Progenitor cell of endocrine pancreas (in vitro differentiated cells): ENCODE results near the gene ANKDD1B. TPM values are rescaled to one million over a fixed set of nuclear protein-coding genes. Genes with fewer than 3 reads are reported as not detected.

Source experiments
- DNase-seq: peaks from one replicate; pipeline ENCODE4 v3.0.0; 2021; ENCODE audit warnings: low spot score; ENCODE audit not compliant: unreplicated experiment
- H3K27ac Mint-ChIP-seq: 2 replicates; pipeline ENCODE4 v1.8.0; 2021; ENCODE audit warnings: mild to moderate bottlenecking, moderate library complexity, mixed read lengths
- H3K27me3 Mint-ChIP-seq: 2 replicates; pipeline ENCODE4 v1.8.0; 2021; ENCODE audit warnings: mixed read lengths
- H3K36me3 Mint-ChIP-seq: 2 replicates; pipeline ENCODE4 v1.8.0; 2022; ENCODE audit warnings: mixed read lengths; ENCODE audit not compliant: insufficient read depth
- H3K4me1 Mint-ChIP-seq: 2 replicates; pipeline ENCODE4 v1.8.0; 2021; ENCODE audit warnings: low read depth, mixed read lengths
- H3K4me3 Mint-ChIP-seq: 2 replicates; pipeline ENCODE4 v1.8.0; 2021; ENCODE audit warnings: low read depth, mild to moderate bottlenecking, moderate library complexity, mixed read lengths
- H3K9me3 Mint-ChIP-seq: 2 replicates; pipeline ENCODE4 v1.8.0; 2021; ENCODE audit warnings: low read depth, mixed read lengths
- CTCF ChIP-seq: fragments of 200-600 bp; sonication (generic); IDR thresholded peaks from one replicate; pipeline ENCODE4 v1.5.0; 2021; ENCODE audit warnings: antibody characterized with exemption, mild to moderate bottlenecking; ENCODE audit not compliant: unreplicated experiment
- total RNA-seq: library from RNA; stranded (reverse); gene quantifications from 2 replicates; pipeline ENCODE4 v1.2.1, GENCODE V29; 2021

Gene ANKDD1B
- total RNA-seq, 1 donor from 2014 or later = 2.8 TPM

- no peak for TF ChIP-seq CTCF
- DNase-seq = no peak
- H3K36me3 Mint-ChIP-seq = peaks cover 15% of the 10 kb centered on the region
- H3K9me3 Mint-ChIP-seq = no peaks in the 10 kb centered on the region
- H3K4me3 Mint-ChIP-seq = no peak overlapping the region
- H3K4me1 Mint-ChIP-seq = no peaks in the 10 kb centered on the region
- H3K27me3 Mint-ChIP-seq = no peaks in the 10 kb centered on the region
- no peak overlapping the region for H3K27ac Mint-ChIP-seq
These were observed 95.5 kb downstream of the ANKDD1B start for GRCh38 chr5:75706775-75707174.

GRCh38 chr5:75707911-75708509, 96.8 kb downstream of the ANKDD1B start:
- Mint-ChIP-seq H3K36me3 (peaks cover 6% of the 10 kb centered on the region), H3K27me3 (no peaks in the 10 kb centered on the region), H3K9me3 (no peaks in the 10 kb centered on the region), H3K4me1 (no peaks in the 10 kb centered on the region), H3K27ac (no peak overlapping the region), H3K4me3 (no peak overlapping the region)
- TF ChIP-seq CTCF = no peak
- DNase-seq = no peak

- H3K27me3 Mint-ChIP-seq = no peaks in the 10 kb centered on the region
- no peak for TF ChIP-seq CTCF
These were observed 99.4 kb downstream of the ANKDD1B start for GRCh38 chr5:75710637-75711036.

GRCh38 chr5:75711151-75711550, 99.9 kb downstream of the ANKDD1B start:
- H3K36me3 Mint-ChIP-seq = peaks cover 1% of the 10 kb centered on the region
- H3K4me1 Mint-ChIP-seq = peaks cover 5% of the 10 kb centered on the region
- no peaks in the 10 kb centered on the region for H3K27me3 Mint-ChIP-seq
- no peaks in the 10 kb centered on the region for H3K9me3 Mint-ChIP-seq
- TF ChIP-seq CTCF = no peak
- no peak overlapping the region for H3K27ac Mint-ChIP-seq
- no peak for DNase-seq
- no peak overlapping the region for H3K4me3 Mint-ChIP-seq

More at GRCh38 chr5:75710637-75711036, 99.4 kb downstream of the ANKDD1B start:
- DNase-seq = no peak
- Mint-ChIP-seq H3K36me3 (peaks cover 1% of the 10 kb centered on the region), H3K4me3 (no peak overlapping the region), H3K27ac (no peak overlapping the region), H3K4me1 (peaks cover 1% of the 10 kb centered on the region), H3K9me3 (no peaks in the 10 kb centered on the region)

- H3K36me3 Mint-ChIP-seq = peaks cover 1% of the 10 kb centered on the region
- H3K27ac Mint-ChIP-seq = no peak overlapping the region
These were observed 100.8 kb downstream of the ANKDD1B start for GRCh38 chr5:75712091-75712490.

More at GRCh38 chr5:75712091-75712490, 100.8 kb downstream of the ANKDD1B start:
- H3K27me3 Mint-ChIP-seq = no peaks in the 10 kb centered on the region
- TF ChIP-seq CTCF = no peak
- no peaks in the 10 kb centered on the region for H3K9me3 Mint-ChIP-seq
- H3K4me3 Mint-ChIP-seq = no peak overlapping the region
- no peak for DNase-seq
- peaks cover 11% of the 10 kb centered on the region for H3K4me1 Mint-ChIP-seq
